ENCODE data around the gene RORB. TPM values are rescaled to one million over a fixed set of nuclear protein-coding genes. Genes with fewer than 3 reads are reported as not detected.

Gene RORB
- total RNA-seq, 2 experiments from 2014 or later, result not detected

- Histone ChIP-seq H3K4me1 (ENCODE audit: insufficient read depth, low read length) (peaks cover 34% of the 10 kb centered on the region), H3K4me3 (ENCODE audit: low read length) (no peak overlapping the region), H3K9me3 (ENCODE audit: control insufficient read depth in 1 of 2, insufficient read depth in 1 of 2, low read length in 2 of 2) (peaks cover 0 to 9% of the 10 kb centered on the region in 2 experiments), H3K36me3 (ENCODE audit: insufficient read depth, low read length) (no peaks in the 10 kb centered on the region), H3K27ac (ENCODE audit: low read depth in 1 of 2, low read length in 2 of 2) (no peak overlapping the region), H3K27me3 (ENCODE audit: control insufficient read depth in 1 of 2, insufficient read depth in 2 of 2, low read length in 2 of 2) (peaks cover 34 to 58% of the 10 kb centered on the region in 2 experiments)
- TF ChIP-seq CTCF (IDR thresholded peaks at IDR 0.05), result no peak
- POLR2A ChIA-PET, result no interaction called here
- H3K9me3 Mint-ChIP-seq, result no peaks in the 10 kb centered on the region
- H3K4me3 Mint-ChIP-seq, result peak overlapping the region; percentile 54
- ATAC-seq (ENCODE audit: poor library complexity) (no peak), DNase-seq (no peak)
- H3K36me3 Mint-ChIP-seq (ENCODE audit: low read depth), result no peaks in the 10 kb centered on the region
- H3K27ac Mint-ChIP-seq, result no peak overlapping the region
- CTCF ChIA-PET, result no interaction called here
- H3K4me1 Mint-ChIP-seq (ENCODE audit: low read depth), result peaks cover 22% of the 10 kb centered on the region
- H3K27me3 Mint-ChIP-seq, result peaks cover 74% of the 10 kb centered on the region
- intact Hi-C loops (cut with DNase I, micrococcal nuclease), result no loop called here
These were observed 1.5 kb downstream of the RORB start for GRCh38 chr9:74498621-74499095.

- DNase-seq (no peak), ATAC-seq (ENCODE audit: poor library complexity) (no peak)
- Histone ChIP-seq H3K4me1 (ENCODE audit: insufficient read depth, low read length) (peaks cover 34% of the 10 kb centered on the region), H3K27ac (ENCODE audit: low read depth in 1 of 2, low read length in 2 of 2) (no peak overlapping the region), H3K36me3 (ENCODE audit: insufficient read depth, low read length) (no peaks in the 10 kb centered on the region), H3K9me3 (ENCODE audit: control insufficient read depth in 1 of 2, insufficient read depth in 1 of 2, low read length in 2 of 2) (peaks cover 0 to 9% of the 10 kb centered on the region in 2 experiments), H3K27me3 (ENCODE audit: control insufficient read depth in 1 of 2, insufficient read depth in 2 of 2, low read length in 2 of 2) (peaks cover 34 to 55% of the 10 kb centered on the region in 2 experiments), H3K4me3 (ENCODE audit: low read length) (no peak overlapping the region)
- Mint-ChIP-seq H3K4me1 (ENCODE audit: low read depth) (peaks cover 22% of the 10 kb centered on the region), H3K4me3 (peak overlapping the region; percentile 54), H3K27ac (no peak overlapping the region), H3K9me3 (no peaks in the 10 kb centered on the region), H3K36me3 (ENCODE audit: low read depth) (no peaks in the 10 kb centered on the region), H3K27me3 (peaks cover 72% of the 10 kb centered on the region)
- CTCF ChIA-PET, result no interaction called here
- intact Hi-C loops (cut with DNase I, micrococcal nuclease), result no loop called here
- TF ChIP-seq CTCF (IDR thresholded peaks at IDR 0.05), result no peak
- POLR2A ChIA-PET, result no interaction called here
These were observed 2.0 kb downstream of the RORB start for GRCh38 chr9:74499111-74499601.

- Mint-ChIP-seq H3K9me3 (no peaks in the 10 kb centered on the region), H3K36me3 (ENCODE audit: low read depth) (no peaks in the 10 kb centered on the region), H3K27ac (no peak overlapping the region), H3K27me3 (peaks cover 66% of the 10 kb centered on the region), H3K4me1 (ENCODE audit: low read depth) (peaks cover 22% of the 10 kb centered on the region), H3K4me3 (peak overlapping the region; percentile 51)
- intact Hi-C loops (cut with DNase I, micrococcal nuclease), result no loop called here
- H3K27me3 ChIP-seq (ENCODE audit: control insufficient read depth in 1 of 2, insufficient read depth in 2 of 2, low read length in 2 of 2), result peaks cover 34 to 53% of the 10 kb centered on the region in 2 experiments
- H3K27ac ChIP-seq (ENCODE audit: low read depth in 1 of 2, low read length in 2 of 2), result no peak overlapping the region
- peaks cover 34% of the 10 kb centered on the region for H3K4me1 ChIP-seq (ENCODE audit: insufficient read depth, low read length)
- no peak for TF ChIP-seq CTCF (IDR thresholded peaks at IDR 0.05)
- CTCF ChIA-PET, result no interaction called here
- DNase-seq, result no peak
- peaks cover 0 to 9% of the 10 kb centered on the region in 2 experiments for H3K9me3 ChIP-seq (ENCODE audit: control insufficient read depth in 1 of 2, insufficient read depth in 1 of 2, low read length in 2 of 2)
- no peaks in the 10 kb centered on the region for H3K36me3 ChIP-seq (ENCODE audit: insufficient read depth, low read length)
- no peak overlapping the region for H3K4me3 ChIP-seq (ENCODE audit: low read length)
- POLR2A ChIA-PET, result no interaction called here
- ATAC-seq (ENCODE audit: poor library complexity), result no peak
These were observed 2.8 kb downstream of the RORB start for GRCh38 chr9:74499770-74500583.

Data from CD4-positive, alpha-beta T cell (primary cell).